Muscle layer of colon (tissue), 2 donors: ENCODE results near the gene OGFRL1.
"Not testable (repeated sequence)": the region's sequence is repeated elsewhere in the genome, so short reads cannot be mapped to it uniquely, and the experiment has no call there.

Experiments used
- H3K27ac ChIP-seq: one replicate; pipeline ENCODE4 v1.7.0; 2013; ENCODE audit warnings: low read depth, mild to moderate bottlenecking, low read length, moderate library complexity
- H3K27me3 ChIP-seq, 2 donors: one replicate each; pipeline ENCODE4 v1.7.0; 2013; ENCODE audit warnings: low read length in 2 of 2, mild to moderate bottlenecking in 2 of 2; ENCODE audit not compliant: insufficient read depth in 2 of 2, control insufficient read depth in 1 of 2
- H3K36me3 ChIP-seq: one replicate; pipeline ENCODE4 v1.7.0; 2013; ENCODE audit warnings: mild to moderate bottlenecking, low read length; ENCODE audit not compliant: insufficient read depth
- H3K4me1 ChIP-seq: one replicate; pipeline ENCODE4 v1.7.0; 2013; ENCODE audit warnings: mild to moderate bottlenecking, low read length; ENCODE audit not compliant: insufficient read depth
- H3K4me3 ChIP-seq, 2 donors: one replicate each; pipeline ENCODE4 v1.7.0; 2013; ENCODE audit warnings: low read length in 2 of 2, low read depth in 1 of 2, mild to moderate bottlenecking in 1 of 2, moderate library complexity in 1 of 2
- H3K9ac ChIP-seq: one replicate; pipeline ENCODE4 v1.7.0; 2013; ENCODE audit warnings: low read length
- H3K9me3 ChIP-seq: one replicate; pipeline ENCODE4 v1.7.0; 2013; ENCODE audit warnings: mild to moderate bottlenecking, low read length
- donor health status: abdominal sarcoma.
- donor health status: Adenocarcinoma of cecum.

The OGFRL1 gene

DNA sequence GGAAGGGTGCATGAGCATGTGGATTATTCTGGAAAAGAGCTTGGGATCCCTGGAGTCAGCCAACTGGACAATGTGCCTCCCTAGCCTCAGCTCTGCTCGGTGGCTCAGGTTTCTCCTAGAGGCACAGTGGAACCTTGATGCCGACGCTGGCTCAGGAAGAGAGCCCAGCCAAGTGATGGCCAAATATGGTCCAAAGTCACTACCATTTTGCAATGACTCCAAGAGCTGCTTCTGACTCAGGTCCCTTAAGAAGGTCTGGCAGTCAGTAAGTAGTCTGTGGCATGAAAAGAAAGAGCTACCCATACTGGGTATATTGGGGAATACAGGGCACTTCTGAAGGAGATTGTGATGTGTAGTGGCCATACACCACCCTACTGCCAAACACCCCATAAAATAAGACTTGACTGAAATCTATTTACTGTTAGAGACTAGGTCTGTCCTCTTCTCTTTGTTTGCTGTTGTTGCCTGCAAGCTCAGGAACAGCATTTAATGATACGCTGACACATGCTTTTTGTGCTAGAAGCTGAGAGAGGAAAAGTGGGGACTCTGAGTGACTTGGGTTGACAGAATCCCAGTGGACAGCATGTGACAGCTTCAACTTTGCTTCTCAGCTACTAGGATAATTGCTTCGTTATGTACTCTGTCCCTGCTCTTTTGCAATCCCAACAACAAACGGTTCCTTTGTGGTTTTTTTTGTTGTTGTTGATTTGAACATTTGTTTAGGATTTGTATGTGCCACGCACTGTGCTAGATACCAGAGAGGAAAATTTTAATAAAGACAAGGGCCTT lies 30.3 kb upstream of the OGFRL1 start:
- Histone ChIP-seq H3K9me3 (no peaks in the 10 kb centered on the region), H3K27me3 (no peaks in the 10 kb centered on the region), H3K9ac (no peak overlapping the region), H3K36me3 (no peaks in the 10 kb centered on the region), H3K4me1 (no peaks in the 10 kb centered on the region), H3K4me3 (no peak overlapping the region), H3K27ac (no peak overlapping the region)

GRCh38 chr6:71259888-71260604 lies 28.6 kb upstream of the OGFRL1 start:
- Histone ChIP-seq H3K9ac (no peak overlapping the region), H3K4me1 (no peaks in the 10 kb centered on the region), H3K27ac (no peak overlapping the region), H3K4me3 (no peak overlapping the region), H3K36me3 (no peaks in the 10 kb centered on the region), H3K27me3 (no peaks in the 10 kb centered on the region), H3K9me3 (no peaks in the 10 kb centered on the region)

- no peaks in the 10 kb centered on the region for H3K9me3 ChIP-seq
- no peak overlapping the region for H3K4me3 ChIP-seq
- H3K27ac ChIP-seq: no peak overlapping the region
- H3K9ac ChIP-seq: no peak overlapping the region
- H3K36me3 ChIP-seq: no peaks in the 10 kb centered on the region
- no peaks in the 10 kb centered on the region for H3K27me3 ChIP-seq
- no peaks in the 10 kb centered on the region for H3K4me1 ChIP-seq
These were observed 25.7 kb upstream of the OGFRL1 start for GRCh38 chr6:71262914-71263313.

- not testable (repeated sequence) for H3K27ac ChIP-seq, H3K27me3 ChIP-seq, H3K4me3 ChIP-seq, H3K4me1 ChIP-seq, H3K9me3 ChIP-seq, H3K9ac ChIP-seq, H3K36me3 ChIP-seq
These were observed 22.2 kb upstream of the OGFRL1 start for GRCh38 chr6:71266392-71266791.

DNA sequence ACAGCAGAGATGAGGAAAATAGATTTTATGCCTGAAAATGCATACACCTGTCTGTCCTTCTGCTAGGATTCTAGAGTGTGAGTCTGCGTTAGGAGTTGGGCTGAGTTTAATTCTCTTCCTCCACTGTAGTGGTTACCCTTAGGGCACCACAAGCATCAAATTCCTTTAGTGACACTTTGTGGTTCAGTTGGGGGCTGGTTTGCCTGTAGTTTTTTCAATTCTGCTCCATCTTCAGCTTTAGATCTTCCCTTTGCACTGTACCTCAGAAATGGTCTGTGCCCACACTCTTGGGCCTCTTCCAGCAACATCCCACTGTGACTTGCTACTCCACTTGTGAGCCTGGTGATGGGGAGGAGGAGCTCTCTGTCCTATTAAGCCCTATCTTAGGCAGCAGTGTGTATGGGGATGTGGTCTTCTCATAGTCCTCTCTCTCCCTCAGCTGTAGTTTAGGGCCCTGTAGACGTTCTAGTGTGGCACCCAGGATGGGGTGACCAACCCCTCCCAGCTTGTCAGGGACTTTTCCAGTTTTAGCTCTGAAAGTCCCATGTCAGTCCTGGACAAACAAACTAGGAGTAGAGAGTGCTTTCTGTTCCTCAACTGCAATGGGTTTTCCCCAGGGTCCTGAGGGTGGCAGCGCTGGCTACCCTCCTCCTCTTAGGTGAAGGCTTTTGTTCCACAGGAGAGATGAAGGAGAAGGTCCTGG lies 19.7 kb upstream of the OGFRL1 start:
- no peaks in the 10 kb centered on the region for H3K4me1 ChIP-seq
- no peaks in the 10 kb centered on the region for H3K27me3 ChIP-seq

DNA sequence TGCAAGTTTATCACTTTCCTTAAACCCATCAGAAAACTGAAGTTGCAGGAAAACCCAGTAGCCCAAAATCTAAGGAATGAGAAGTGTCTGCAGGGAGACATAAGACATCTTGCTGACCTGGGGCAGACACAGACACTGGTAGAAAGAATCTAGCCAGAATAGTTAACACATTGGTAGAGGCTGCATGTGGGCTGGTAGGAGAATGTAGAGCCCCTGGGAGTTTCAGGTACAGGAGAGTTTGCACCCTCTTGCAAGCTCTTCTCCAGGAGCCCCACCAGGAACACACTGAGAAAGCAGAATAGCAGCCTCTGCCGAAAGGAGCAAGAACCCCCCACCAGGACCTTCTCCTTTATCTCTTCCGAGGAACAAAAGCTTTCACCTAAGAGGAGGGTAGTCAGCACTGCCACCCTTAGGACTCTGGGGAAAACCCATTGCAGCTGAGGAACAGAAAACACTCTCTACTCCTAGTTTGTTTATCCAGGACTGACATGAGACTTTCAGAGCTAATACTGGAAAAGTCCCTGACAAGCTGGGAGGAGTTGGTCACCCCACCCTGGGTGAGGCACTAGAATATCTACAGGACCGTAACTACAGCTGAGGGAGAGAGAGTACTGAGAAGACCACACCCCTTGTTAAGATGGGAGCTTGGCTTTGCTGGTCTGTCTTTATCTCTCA lies 10.5 kb upstream of the OGFRL1 start:
- Histone ChIP-seq H3K9me3 (no peaks in the 10 kb centered on the region), H3K4me1 (no peaks in the 10 kb centered on the region), H3K9ac (no peak overlapping the region), H3K27me3 (no peaks in the 10 kb centered on the region), H3K27ac (no peak overlapping the region), H3K36me3 (no peaks in the 10 kb centered on the region), H3K4me3 (no peak overlapping the region)

More for the DNA sequence above, 19.7 kb upstream of the OGFRL1 start:
- Histone ChIP-seq H3K4me3 (no peak overlapping the region), H3K9me3 (no peaks in the 10 kb centered on the region), H3K36me3 (no peaks in the 10 kb centered on the region), H3K9ac (no peak overlapping the region), H3K27ac (no peak overlapping the region)

- no peak overlapping the region for H3K27ac ChIP-seq
- no peaks in the 10 kb centered on the region for H3K36me3 ChIP-seq
- H3K9ac ChIP-seq: no peak overlapping the region
- H3K9me3 ChIP-seq: no peaks in the 10 kb centered on the region
- no peak overlapping the region for H3K4me3 ChIP-seq
- no peaks in the 10 kb centered on the region for H3K27me3 ChIP-seq
- no peaks in the 10 kb centered on the region for H3K4me1 ChIP-seq
These were observed 9.3 kb upstream of the OGFRL1 start for GRCh38 chr6:71279321-71279720.

DNA sequence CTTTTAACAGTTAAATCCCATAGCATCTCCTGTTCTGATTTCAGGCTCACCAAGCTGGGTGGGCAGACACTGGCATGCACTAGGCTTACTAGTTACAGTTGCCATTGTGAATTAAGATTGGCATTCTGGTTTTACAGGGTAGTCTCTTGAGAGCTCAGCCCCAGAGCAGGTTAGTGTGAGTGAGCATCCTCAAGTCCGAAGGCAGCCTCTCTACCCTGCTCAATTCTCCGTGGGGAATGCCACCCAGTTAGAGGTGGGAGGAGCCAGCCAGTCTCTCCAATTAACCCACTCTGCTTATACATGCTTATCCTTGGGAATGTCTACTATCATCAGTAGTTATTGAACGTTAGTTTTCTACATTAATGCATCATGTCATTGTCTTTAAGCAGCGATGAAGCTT lies 8.9 kb upstream of the OGFRL1 start:
- H3K9me3 ChIP-seq: no peaks in the 10 kb centered on the region
- H3K9ac ChIP-seq: no peak overlapping the region
- no peaks in the 10 kb centered on the region for H3K27me3 ChIP-seq
- no peaks in the 10 kb centered on the region for H3K4me1 ChIP-seq
- no peaks in the 10 kb centered on the region for H3K36me3 ChIP-seq
- H3K4me3 ChIP-seq: no peak overlapping the region
- no peak overlapping the region for H3K27ac ChIP-seq

DNA sequence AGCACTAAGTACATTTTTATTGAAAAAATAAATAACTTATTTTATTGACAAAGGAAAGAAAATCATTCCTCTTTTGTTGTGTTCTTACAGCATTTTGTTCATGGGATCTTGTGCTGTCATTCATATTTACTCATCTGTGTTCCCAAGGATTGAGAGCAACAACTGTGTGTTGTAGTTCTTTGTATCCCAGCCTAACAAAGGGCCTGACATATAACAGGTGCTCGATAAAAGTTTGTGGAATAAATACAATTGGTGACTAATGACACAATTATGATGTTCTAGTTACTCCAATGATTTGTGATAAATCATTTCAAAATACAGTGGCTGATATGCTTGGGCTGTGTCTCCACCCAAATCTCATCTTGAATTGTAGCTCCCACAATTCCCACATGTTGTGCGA lies 7.9 kb upstream of the OGFRL1 start:
- H3K4me3 ChIP-seq: no peak overlapping the region
- no peaks in the 10 kb centered on the region for H3K9me3 ChIP-seq
- no peak overlapping the region for H3K27ac ChIP-seq
- no peak overlapping the region for H3K9ac ChIP-seq
- H3K4me1 ChIP-seq: no peaks in the 10 kb centered on the region
- no peaks in the 10 kb centered on the region for H3K36me3 ChIP-seq
- H3K27me3 ChIP-seq: no peaks in the 10 kb centered on the region

GRCh38 chr6:71284785-71285184 lies 3.8 kb upstream of the OGFRL1 start:
- no peak overlapping the region for H3K27ac ChIP-seq
- no peaks in the 10 kb centered on the region for H3K27me3 ChIP-seq
- H3K4me1 ChIP-seq: peaks cover 12% of the 10 kb centered on the region
- no peaks in the 10 kb centered on the region for H3K9me3 ChIP-seq
- no peak overlapping the region for H3K9ac ChIP-seq
- H3K4me3 ChIP-seq: no peak overlapping the region
- H3K36me3 ChIP-seq: no peaks in the 10 kb centered on the region

GRCh38 chr6:71287038-71287437 lies 1.6 kb upstream of the OGFRL1 start:
- H3K4me1 ChIP-seq: peaks cover 12% of the 10 kb centered on the region
- H3K27me3 ChIP-seq: no peaks in the 10 kb centered on the region
- H3K36me3 ChIP-seq: no peaks in the 10 kb centered on the region
- H3K27ac ChIP-seq: no peak overlapping the region
- H3K4me3 ChIP-seq: no peak overlapping the region
- H3K9ac ChIP-seq: no peak overlapping the region
- H3K9me3 ChIP-seq: no peaks in the 10 kb centered on the region
